ENCODE measurements around the gene CD177.

Gene CD177, protein sequence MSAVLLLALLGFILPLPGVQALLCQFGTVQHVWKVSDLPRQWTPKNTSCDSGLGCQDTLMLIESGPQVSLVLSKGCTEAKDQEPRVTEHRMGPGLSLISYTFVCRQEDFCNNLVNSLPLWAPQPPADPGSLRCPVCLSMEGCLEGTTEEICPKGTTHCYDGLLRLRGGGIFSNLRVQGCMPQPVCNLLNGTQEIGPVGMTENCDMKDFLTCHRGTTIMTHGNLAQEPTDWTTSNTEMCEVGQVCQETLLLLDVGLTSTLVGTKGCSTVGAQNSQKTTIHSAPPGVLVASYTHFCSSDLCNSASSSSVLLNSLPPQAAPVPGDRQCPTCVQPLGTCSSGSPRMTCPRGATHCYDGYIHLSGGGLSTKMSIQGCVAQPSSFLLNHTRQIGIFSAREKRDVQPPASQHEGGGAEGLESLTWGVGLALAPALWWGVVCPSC

GRCh38 chr19:43353606-43354304 is at the start of gene CD177:
Gene CD177, plus strand, starts transcription at chr19:43353686. Its CDS starts 29 bp downstream, at chr19:43353715.
- H3K4me1 ChIP-seq (ENCODE audit: control insufficient read depth, insufficient read depth, low read length): no peaks in the 10 kb centered on the region
- no peak within 1 kb of the TSS for H3K9ac ChIP-seq (ENCODE audit: low read length)
- H3K4me3 ChIP-seq (ENCODE audit: low read length): peak within 1 kb of the TSS; percentile 39
- no peak within 1 kb of the TSS for H3K27ac ChIP-seq (ENCODE audit: low read depth, low read length)
- no peaks in the 10 kb centered on the region for H3K36me3 ChIP-seq (ENCODE audit: control insufficient read depth, insufficient read depth, low read length)
- H3K27me3 ChIP-seq (ENCODE audit: control insufficient read depth, insufficient read depth, low read length): peaks cover 3% of the 10 kb centered on the region

DNA sequence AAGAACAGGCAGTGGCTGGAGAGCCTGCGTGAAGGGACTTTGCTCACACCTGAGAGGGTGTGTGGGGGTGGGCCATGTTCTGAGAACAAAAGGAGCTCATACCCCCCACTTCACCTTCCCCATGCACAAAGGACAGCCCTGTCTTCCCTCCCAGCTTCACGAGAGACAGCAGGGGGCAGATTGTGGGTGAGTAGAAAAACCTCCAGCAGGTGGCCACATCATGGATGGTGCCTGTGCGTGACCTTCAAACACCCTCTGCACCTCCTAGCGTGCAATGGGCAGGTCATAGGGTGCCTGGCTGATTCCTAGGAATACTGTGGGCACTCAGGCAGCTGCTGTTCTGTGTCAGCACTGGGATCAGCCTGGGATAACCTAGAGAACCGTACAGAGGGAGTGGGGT is 47.8 kb upstream of the CD177 start:
- no peaks in the 10 kb centered on the region for H3K36me3 ChIP-seq (ENCODE audit: control insufficient read depth, insufficient read depth, low read length)

GRCh38 chr19:43306097-43306496 is 47.4 kb upstream of the CD177 start:
- Histone ChIP-seq H3K9ac (ENCODE audit: low read length) (no peak overlapping the region), H3K4me3 (ENCODE audit: low read length) (no peak overlapping the region), H3K4me1 (ENCODE audit: control insufficient read depth, insufficient read depth, low read length) (no peaks in the 10 kb centered on the region), H3K27ac (ENCODE audit: low read depth, low read length) (no peak overlapping the region), H3K36me3 (ENCODE audit: control insufficient read depth, insufficient read depth, low read length) (no peaks in the 10 kb centered on the region), H3K27me3 (ENCODE audit: control insufficient read depth, insufficient read depth, low read length) (no peaks in the 10 kb centered on the region)

More for the DNA sequence above, 47.8 kb upstream of the CD177 start:
- no peaks in the 10 kb centered on the region for H3K27me3 ChIP-seq (ENCODE audit: control insufficient read depth, insufficient read depth, low read length)
- no peak overlapping the region for H3K4me3 ChIP-seq (ENCODE audit: low read length)
- no peak overlapping the region for H3K27ac ChIP-seq (ENCODE audit: low read depth, low read length)
- H3K4me1 ChIP-seq (ENCODE audit: control insufficient read depth, insufficient read depth, low read length): no peaks in the 10 kb centered on the region
- H3K9ac ChIP-seq (ENCODE audit: low read length): no peak overlapping the region

- no peak overlapping the region for H3K4me3 ChIP-seq (ENCODE audit: low read length)
- H3K27me3 ChIP-seq (ENCODE audit: control insufficient read depth, insufficient read depth, low read length): no peaks in the 10 kb centered on the region
- no peaks in the 10 kb centered on the region for H3K4me1 ChIP-seq (ENCODE audit: control insufficient read depth, insufficient read depth, low read length)
- no peaks in the 10 kb centered on the region for H3K36me3 ChIP-seq (ENCODE audit: control insufficient read depth, insufficient read depth, low read length)
- H3K27ac ChIP-seq (ENCODE audit: low read depth, low read length): no peak overlapping the region
- H3K9ac ChIP-seq (ENCODE audit: low read length): no peak overlapping the region
Measured at GRCh38 chr19:43308244-43308815, 45.2 kb upstream of the CD177 start.

- Histone ChIP-seq H3K36me3 (ENCODE audit: control insufficient read depth, insufficient read depth, low read length) (no peaks in the 10 kb centered on the region), H3K4me1 (ENCODE audit: control insufficient read depth, insufficient read depth, low read length) (no peaks in the 10 kb centered on the region), H3K4me3 (ENCODE audit: low read length) (no peak overlapping the region), H3K27me3 (ENCODE audit: control insufficient read depth, insufficient read depth, low read length) (no peaks in the 10 kb centered on the region), H3K9ac (ENCODE audit: low read length) (no peak overlapping the region), H3K27ac (ENCODE audit: low read depth, low read length) (no peak overlapping the region)
Measured at GRCh38 chr19:43309466-43309865, 44.0 kb upstream of the CD177 start.

DNA sequence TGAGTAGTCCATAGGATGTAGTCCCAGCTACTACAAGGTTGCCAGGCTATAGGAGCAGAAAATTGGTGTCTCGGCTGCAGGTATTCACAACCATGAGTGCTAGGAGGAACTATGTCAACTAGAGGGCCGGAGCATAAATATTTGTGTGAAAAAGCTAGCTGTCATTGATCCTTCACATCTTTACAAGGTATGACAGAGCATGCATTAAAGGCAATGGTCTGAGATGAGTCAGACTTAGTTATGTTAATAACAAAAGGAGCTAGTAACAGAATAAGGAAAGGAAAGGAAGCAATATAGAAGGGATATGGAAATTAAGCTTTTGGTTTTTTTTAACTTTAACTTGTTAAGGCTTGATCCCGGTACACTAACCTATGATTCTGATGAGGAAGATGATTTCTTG is 43.3 kb upstream of the CD177 start:
- Histone ChIP-seq H3K36me3 (ENCODE audit: control insufficient read depth, insufficient read depth, low read length) (no peaks in the 10 kb centered on the region), H3K4me1 (ENCODE audit: control insufficient read depth, insufficient read depth, low read length) (no peaks in the 10 kb centered on the region), H3K4me3 (ENCODE audit: low read length) (no peak overlapping the region), H3K9ac (ENCODE audit: low read length) (no peak overlapping the region), H3K27ac (ENCODE audit: low read depth, low read length) (no peak overlapping the region), H3K27me3 (ENCODE audit: control insufficient read depth, insufficient read depth, low read length) (no peaks in the 10 kb centered on the region)

DNA sequence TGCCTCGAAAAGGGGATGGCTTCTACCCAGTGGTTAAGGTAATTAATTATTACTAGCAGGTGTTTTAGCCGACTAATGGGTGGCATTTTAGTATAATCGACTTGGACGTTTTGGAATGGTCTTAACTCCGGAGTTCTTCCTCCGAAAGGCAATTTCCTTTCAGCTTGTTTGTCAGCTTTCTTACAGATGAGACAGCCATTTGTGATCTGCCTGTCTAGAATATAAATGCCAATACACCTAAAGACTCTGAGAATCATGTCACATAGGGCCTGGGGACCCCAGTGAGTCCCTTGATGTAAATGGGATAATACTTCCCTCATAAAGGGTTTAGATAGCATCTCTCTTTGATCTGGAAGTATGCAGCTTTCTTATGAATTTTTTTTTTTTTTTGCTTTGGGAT is 42.2 kb upstream of the CD177 start:
- no peaks in the 10 kb centered on the region for H3K27me3 ChIP-seq (ENCODE audit: control insufficient read depth, insufficient read depth, low read length)
- H3K4me3 ChIP-seq (ENCODE audit: low read length): no peak overlapping the region
- no peak overlapping the region for H3K27ac ChIP-seq (ENCODE audit: low read depth, low read length)
- H3K9ac ChIP-seq (ENCODE audit: low read length): no peak overlapping the region
- no peaks in the 10 kb centered on the region for H3K36me3 ChIP-seq (ENCODE audit: control insufficient read depth, insufficient read depth, low read length)
- H3K4me1 ChIP-seq (ENCODE audit: control insufficient read depth, insufficient read depth, low read length): no peaks in the 10 kb centered on the region

DNA sequence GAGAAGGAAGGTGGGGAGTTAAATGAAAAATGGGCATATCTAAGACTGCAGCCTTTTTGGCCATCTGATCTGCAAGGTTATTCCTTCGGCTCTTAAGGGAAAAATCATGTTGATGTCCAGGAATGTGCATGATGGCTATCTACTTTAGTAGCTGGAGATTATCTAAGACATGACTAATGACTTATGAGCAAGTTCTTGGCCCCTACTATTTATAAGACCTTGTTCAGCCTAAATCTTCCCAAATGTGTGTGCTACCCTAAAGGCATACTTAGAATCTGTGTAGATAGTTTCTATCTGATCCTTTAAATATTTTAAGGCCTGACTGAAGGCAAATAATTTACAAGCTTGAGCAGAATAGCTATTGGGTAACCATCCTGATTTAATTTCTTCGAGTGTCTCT is 41.8 kb upstream of the CD177 start:
- Histone ChIP-seq H3K9ac (ENCODE audit: low read length) (no peak overlapping the region), H3K27me3 (ENCODE audit: control insufficient read depth, insufficient read depth, low read length) (no peaks in the 10 kb centered on the region), H3K4me1 (ENCODE audit: control insufficient read depth, insufficient read depth, low read length) (no peaks in the 10 kb centered on the region), H3K27ac (ENCODE audit: low read depth, low read length) (no peak overlapping the region), H3K4me3 (ENCODE audit: low read length) (no peak overlapping the region), H3K36me3 (ENCODE audit: control insufficient read depth, insufficient read depth, low read length) (no peaks in the 10 kb centered on the region)

DNA sequence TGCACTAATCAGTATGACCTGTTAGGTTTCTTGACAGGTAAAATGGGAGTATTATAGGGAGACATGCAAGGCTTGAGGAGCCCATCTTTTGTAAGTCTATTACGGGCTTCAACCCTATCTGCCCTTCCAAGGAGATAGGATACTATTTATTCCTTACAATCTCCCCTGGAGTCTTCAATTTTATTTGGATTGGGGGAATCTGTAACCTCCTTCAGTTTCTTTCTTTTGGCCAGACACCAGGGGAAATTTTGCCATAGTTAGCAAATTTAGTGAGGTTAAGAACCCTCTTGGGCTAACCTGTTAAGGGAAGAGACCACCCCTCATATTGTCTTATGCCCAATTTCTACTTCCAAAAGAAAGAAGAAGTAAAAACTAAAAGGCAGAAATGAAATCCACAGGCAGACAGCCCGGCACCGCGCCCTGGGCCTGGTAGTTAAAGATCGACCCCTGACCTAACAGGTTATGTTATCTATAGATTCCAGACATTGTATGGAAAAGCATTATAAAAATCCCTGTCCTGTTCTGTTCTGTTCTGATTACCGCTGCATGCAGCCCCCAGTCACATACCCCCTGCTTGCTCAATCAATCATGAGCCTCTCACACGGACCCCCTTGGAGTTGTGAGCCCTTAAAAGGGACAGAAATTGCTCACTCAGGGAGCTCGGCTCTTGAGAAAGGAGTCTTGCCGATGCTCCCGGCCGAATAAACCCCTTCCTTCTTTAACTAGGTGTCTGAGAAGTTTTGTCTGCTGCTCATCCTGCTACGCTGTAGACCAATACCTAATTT is 39.6 kb upstream of the CD177 start:
- no peak overlapping the region for H3K9ac ChIP-seq (ENCODE audit: low read length)
- no peaks in the 10 kb centered on the region for H3K27me3 ChIP-seq (ENCODE audit: control insufficient read depth, insufficient read depth, low read length)
- H3K4me3 ChIP-seq (ENCODE audit: low read length): no peak overlapping the region
- no peaks in the 10 kb centered on the region for H3K4me1 ChIP-seq (ENCODE audit: control insufficient read depth, insufficient read depth, low read length)
- no peaks in the 10 kb centered on the region for H3K36me3 ChIP-seq (ENCODE audit: control insufficient read depth, insufficient read depth, low read length)
- no peak overlapping the region for H3K27ac ChIP-seq (ENCODE audit: low read depth, low read length)

DNA sequence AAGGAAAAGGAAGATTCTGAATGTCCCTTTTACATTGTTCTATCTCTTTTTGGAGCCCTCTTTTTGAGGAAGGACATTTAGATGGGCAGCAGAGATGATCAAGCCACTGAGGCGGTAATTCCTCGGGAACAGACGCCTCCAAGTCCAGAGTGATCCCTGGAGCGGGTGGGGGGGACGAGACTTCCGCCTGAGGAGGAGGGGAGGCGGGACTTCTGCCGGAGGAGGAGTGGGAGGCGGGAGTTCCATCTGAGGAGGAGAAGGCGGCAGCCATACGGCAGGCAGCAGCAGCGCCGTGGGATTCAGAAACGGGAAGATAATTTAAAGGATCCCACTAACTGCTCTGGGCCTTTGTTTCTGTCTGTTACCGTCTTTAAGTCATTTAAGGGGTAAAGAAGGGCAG is 37.6 kb upstream of the CD177 start:
- H3K9ac ChIP-seq (ENCODE audit: low read length): no peak overlapping the region
- no peaks in the 10 kb centered on the region for H3K27me3 ChIP-seq (ENCODE audit: control insufficient read depth, insufficient read depth, low read length)
- H3K4me3 ChIP-seq (ENCODE audit: low read length): no peak overlapping the region
- H3K4me1 ChIP-seq (ENCODE audit: control insufficient read depth, insufficient read depth, low read length): no peaks in the 10 kb centered on the region
- H3K36me3 ChIP-seq (ENCODE audit: control insufficient read depth, insufficient read depth, low read length): no peaks in the 10 kb centered on the region
- no peak overlapping the region for H3K27ac ChIP-seq (ENCODE audit: low read depth, low read length)

DNA sequence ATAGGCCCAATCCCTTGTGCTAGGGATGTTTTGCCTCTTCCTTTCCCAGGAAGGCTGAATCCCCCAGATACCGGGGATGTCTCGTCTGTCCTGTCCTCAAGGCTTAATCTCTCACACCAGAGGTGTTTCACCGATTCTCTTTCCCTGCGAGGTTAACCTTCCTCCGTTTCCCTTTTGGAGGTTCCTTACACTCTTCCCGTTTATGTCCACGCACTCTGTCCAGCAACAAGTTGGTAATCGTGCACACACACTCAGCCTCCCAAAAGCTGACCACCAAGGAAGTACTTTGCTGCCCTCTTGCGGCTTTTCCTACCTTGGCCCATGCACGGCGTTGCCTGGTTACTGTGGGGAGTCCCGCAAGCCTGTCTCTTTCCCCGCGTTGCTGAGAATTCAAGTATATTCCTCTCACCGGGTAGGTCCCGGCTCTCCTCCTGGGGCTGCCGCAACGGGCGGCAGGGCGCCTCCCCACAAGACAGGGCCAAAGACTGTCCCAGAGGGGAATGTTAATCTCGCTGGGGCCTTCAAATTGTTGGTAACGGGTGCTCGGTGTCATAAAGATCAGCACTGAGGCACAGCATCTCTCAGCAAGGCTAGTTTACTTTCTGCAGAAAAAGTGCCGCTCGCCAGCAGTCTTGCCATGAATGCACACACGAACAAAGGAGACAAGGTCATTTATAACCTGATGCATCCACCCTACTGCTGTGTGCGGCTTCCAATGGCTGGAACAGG is 36.7 kb upstream of the CD177 start:
- H3K36me3 ChIP-seq (ENCODE audit: control insufficient read depth, insufficient read depth, low read length): no peaks in the 10 kb centered on the region
- H3K27me3 ChIP-seq (ENCODE audit: control insufficient read depth, insufficient read depth, low read length): no peaks in the 10 kb centered on the region
- no peak overlapping the region for H3K9ac ChIP-seq (ENCODE audit: low read length)
- no peak overlapping the region for H3K27ac ChIP-seq (ENCODE audit: low read depth, low read length)
- H3K4me3 ChIP-seq (ENCODE audit: low read length): no peak overlapping the region
- no peaks in the 10 kb centered on the region for H3K4me1 ChIP-seq (ENCODE audit: control insufficient read depth, insufficient read depth, low read length)
